ENCODE results near the gene PMM2.

Gene PMM2

GRCh38 chr16:8777217-8777616 lies 20.4 kb upstream of the PMM2 start:
- no peak for TF ChIP-seq TAF1 (IDR thresholded peaks at IDR 0.05; ENCODE audit: borderline replicate concordance, insufficient read depth, low read length)
- no peak for TF ChIP-seq FOXP2 (optimal IDR thresholded peaks at IDR 0.05; ENCODE audit: borderline replicate concordance, extremely low read depth, extremely low read length, insufficient read depth)

DNA sequence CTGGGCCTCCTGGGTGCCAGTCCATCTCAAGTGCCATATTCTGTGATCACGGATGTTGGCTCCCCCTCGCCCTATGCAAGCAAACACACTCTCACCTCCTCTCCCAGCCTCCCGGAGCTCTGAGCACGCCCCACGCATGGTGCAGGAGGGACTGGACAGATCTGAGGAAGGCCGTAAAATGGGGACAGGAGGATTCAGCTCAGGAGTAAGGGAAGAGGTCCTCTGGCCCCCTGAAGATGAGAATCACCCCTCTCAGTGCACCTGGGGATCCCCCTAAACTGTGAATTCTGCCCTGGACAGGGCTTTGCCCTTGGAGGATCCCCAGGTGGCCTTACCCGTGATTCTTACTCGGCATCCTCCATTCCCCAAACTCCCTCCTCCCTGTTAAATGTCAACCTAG lies 15.8 kb upstream of the PMM2 start:
- TF ChIP-seq SIN3A (IDR thresholded peaks at IDR 0.05; ENCODE audit: borderline replicate concordance, insufficient read depth, low read length) (no peak), FOXP2 (optimal IDR thresholded peaks at IDR 0.05; ENCODE audit: borderline replicate concordance, extremely low read depth, extremely low read length, insufficient read depth) (no peak), TAF1 (IDR thresholded peaks at IDR 0.05; ENCODE audit: borderline replicate concordance, insufficient read depth, low read length) (no peak), POLR2AphosphoS5 (IDR thresholded peaks at IDR 0.05; ENCODE audit: low read depth, low read length) (no peak)
- TF ChIP-seq, protein P1, sequence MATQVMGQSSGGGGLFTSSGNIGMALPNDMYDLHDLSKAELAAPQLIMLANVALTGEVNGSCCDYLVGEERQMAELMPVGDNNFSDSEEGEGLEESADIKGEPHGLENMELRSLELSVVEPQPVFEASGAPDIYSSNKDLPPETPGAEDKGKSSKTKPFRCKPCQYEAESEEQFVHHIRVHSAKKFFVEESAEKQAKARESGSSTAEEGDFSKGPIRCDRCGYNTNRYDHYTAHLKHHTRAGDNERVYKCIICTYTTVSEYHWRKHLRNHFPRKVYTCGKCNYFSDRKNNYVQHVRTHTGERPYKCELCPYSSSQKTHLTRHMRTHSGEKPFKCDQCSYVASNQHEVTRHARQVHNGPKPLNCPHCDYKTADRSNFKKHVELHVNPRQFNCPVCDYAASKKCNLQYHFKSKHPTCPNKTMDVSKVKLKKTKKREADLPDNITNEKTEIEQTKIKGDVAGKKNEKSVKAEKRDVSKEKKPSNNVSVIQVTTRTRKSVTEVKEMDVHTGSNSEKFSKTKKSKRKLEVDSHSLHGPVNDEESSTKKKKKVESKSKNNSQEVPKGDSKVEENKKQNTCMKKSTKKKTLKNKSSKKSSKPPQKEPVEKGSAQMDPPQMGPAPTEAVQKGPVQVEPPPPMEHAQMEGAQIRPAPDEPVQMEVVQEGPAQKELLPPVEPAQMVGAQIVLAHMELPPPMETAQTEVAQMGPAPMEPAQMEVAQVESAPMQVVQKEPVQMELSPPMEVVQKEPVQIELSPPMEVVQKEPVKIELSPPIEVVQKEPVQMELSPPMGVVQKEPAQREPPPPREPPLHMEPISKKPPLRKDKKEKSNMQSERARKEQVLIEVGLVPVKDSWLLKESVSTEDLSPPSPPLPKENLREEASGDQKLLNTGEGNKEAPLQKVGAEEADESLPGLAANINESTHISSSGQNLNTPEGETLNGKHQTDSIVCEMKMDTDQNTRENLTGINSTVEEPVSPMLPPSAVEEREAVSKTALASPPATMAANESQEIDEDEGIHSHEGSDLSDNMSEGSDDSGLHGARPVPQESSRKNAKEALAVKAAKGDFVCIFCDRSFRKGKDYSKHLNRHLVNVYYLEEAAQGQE (IDR thresholded peaks at IDR 0.05; ENCODE audit: insufficient read depth in 1 of 2, low read depth in 2 of 2, low read length in 2 of 2) = no peak

GRCh38 chr16:8782673-8783072 lies 15.0 kb upstream of the PMM2 start:
- no peak for TF ChIP-seq POLR2AphosphoS5 (IDR thresholded peaks at IDR 0.05; ENCODE audit: low read depth, low read length)
- TF ChIP-seq SIN3A (IDR thresholded peaks at IDR 0.05; ENCODE audit: borderline replicate concordance, insufficient read depth, low read length) = no peak
- TF ChIP-seq TAF1 (IDR thresholded peaks at IDR 0.05; ENCODE audit: borderline replicate concordance, insufficient read depth, low read length) = no peak
- TF ChIP-seq, protein P1 (IDR thresholded peaks at IDR 0.05; ENCODE audit: insufficient read depth in 1 of 2, low read depth in 2 of 2, low read length in 2 of 2) = no peak
- no peak for TF ChIP-seq FOXP2 (optimal IDR thresholded peaks at IDR 0.05; ENCODE audit: borderline replicate concordance, extremely low read depth, extremely low read length, insufficient read depth)

DNA sequence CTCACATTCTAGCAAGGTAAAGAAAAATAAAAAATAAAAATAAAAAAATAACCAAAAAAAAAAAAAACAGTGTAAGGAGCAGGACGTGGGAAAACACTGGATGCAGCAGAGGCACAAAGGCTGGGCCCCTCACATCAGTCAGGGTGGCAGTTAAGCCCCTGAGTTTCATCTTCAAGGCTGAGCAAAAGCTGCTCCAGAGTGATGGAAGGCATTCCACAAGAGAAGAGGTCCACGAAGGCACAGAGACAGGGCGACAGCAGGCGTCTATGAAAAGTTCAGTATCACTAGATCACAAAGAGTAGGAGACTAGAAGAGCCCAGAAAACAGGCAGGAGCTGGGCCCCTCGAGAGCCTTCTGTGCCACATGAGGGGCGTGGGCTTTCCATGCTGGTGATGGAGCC lies 12.2 kb upstream of the PMM2 start:
- no peak for TF ChIP-seq FOXP2 (optimal IDR thresholded peaks at IDR 0.05; ENCODE audit: borderline replicate concordance, extremely low read depth, extremely low read length, insufficient read depth)
- TF ChIP-seq POLR2AphosphoS5 (IDR thresholded peaks at IDR 0.05; ENCODE audit: low read depth, low read length) = no peak
- no peak for TF ChIP-seq SIN3A (IDR thresholded peaks at IDR 0.05; ENCODE audit: borderline replicate concordance, insufficient read depth, low read length)

- no peak for TF ChIP-seq SIN3A (IDR thresholded peaks at IDR 0.05; ENCODE audit: borderline replicate concordance, insufficient read depth, low read length)
- no peak for TF ChIP-seq TAF1 (IDR thresholded peaks at IDR 0.05; ENCODE audit: borderline replicate concordance, insufficient read depth, low read length)
- TF ChIP-seq, protein P1 (IDR thresholded peaks at IDR 0.05; ENCODE audit: insufficient read depth in 1 of 2, low read depth in 2 of 2, low read length in 2 of 2) = no peak
Observed at GRCh38 chr16:8788578-8789172, 9.0 kb upstream of the PMM2 start.

GRCh38 chr16:8795091-8795490 lies 2.5 kb upstream of the PMM2 start:
- TF ChIP-seq POLR2AphosphoS5 (IDR thresholded peaks at IDR 0.05; ENCODE audit: low read depth, low read length) (no peak), FOXP2 (optimal IDR thresholded peaks at IDR 0.05; ENCODE audit: borderline replicate concordance, extremely low read depth, extremely low read length, insufficient read depth) (no peak), SIN3A (IDR thresholded peaks at IDR 0.05; ENCODE audit: borderline replicate concordance, insufficient read depth, low read length) (no peak), TAF1 (IDR thresholded peaks at IDR 0.05; ENCODE audit: borderline replicate concordance, insufficient read depth, low read length) (no peak)
- TF ChIP-seq, protein P1 (IDR thresholded peaks at IDR 0.05; ENCODE audit: insufficient read depth in 1 of 2, low read depth in 2 of 2, low read length in 2 of 2) = no peak

Measured in PFSK-1 (cell line).